Left ventricle myocardium inferior (tissue), 1 donor: Measurements from ENCODE around the gene IGFBP1. TPM values are rescaled to one million over a fixed set of nuclear protein-coding genes. Genes with fewer than 3 reads are reported as not detected.

Experiments
- DNase-seq: peaks from one replicate; pipeline ENCODE4 v3.0.0-alpha.2; 2020
- H3K27ac ChIP-seq: fragments of 200-600 bp; replicated peaks from 2 replicates; pipeline ENCODE4 v1.8.0; 2021
- H3K27me3 ChIP-seq: fragments of 200-600 bp; 2 replicates; pipeline ENCODE4 v1.8.0; 2021; ENCODE audit warnings: low read depth
- H3K36me3 ChIP-seq: fragments of 200-600 bp; 2 replicates; pipeline ENCODE4 v1.8.0; 2021
- H3K4me1 ChIP-seq: fragments of 200-600 bp; 2 replicates; pipeline ENCODE4 v1.8.0; 2021
- H3K4me3 ChIP-seq: fragments of 200-600 bp; 2 replicates; pipeline ENCODE4 v1.8.0; 2021; ENCODE audit warnings: mild to moderate bottlenecking, moderate library complexity
- H3K9me3 ChIP-seq: fragments of 200-600 bp; replicated peaks from 2 replicates; pipeline ENCODE4 v1.8.0; 2021
- CTCF ChIP-seq: fragments of 200-600 bp; IDR thresholded peaks from 2 replicates; pipeline ENCODE4 v1.8.0; 2021; ENCODE audit warnings: antibody characterized with exemption, mild to moderate bottlenecking, borderline replicate concordance
- intact Hi-C: fragments of 100-400 bp; cut with micrococcal nuclease; formaldehyde crosslinking; loops from one replicate; pipeline ENCODE4 v1.11.0; 2022
- total RNA-seq: library from RNA; stranded (reverse); fragmentation: NEBNext Ultra II Directional; extraction: Animal tissue kit (Norgen Biotek cat#: 25700); gene quantifications from one replicate; pipeline ENCODE4 v1.2.1, GENCODE V29; 2021
- donor health status: DM: no; HTN: yes; CAD: no; lungs with severe emphysema.

IGFBP1 gene
- total RNA-seq, 1 donor from 2014 or later = not detected

- intact Hi-C loops = no loop called here
- Histone ChIP-seq H3K27me3 (no peaks in the 10 kb centered on the region), H3K9me3 (peaks cover 15% of the 10 kb centered on the region), H3K4me1 (no peaks in the 10 kb centered on the region), H3K4me3 (no peak overlapping the region), H3K36me3 (peaks cover 21% of the 10 kb centered on the region), H3K27ac (no peak overlapping the region)
- no peak for TF ChIP-seq CTCF
- DNase-seq = no peak
Measured at GRCh38 chr7:45909561-45909960, 21.3 kb downstream of the IGFBP1 start.

- DNase-seq = no peak
- intact Hi-C loops = loop anchor here (10.0 kb wide), 1 partner anchor 1344 kb away; no protein-coding TSS in a partner anchor
- Histone ChIP-seq H3K27me3 (no peaks in the 10 kb centered on the region), H3K9me3 (peaks cover 2% of the 10 kb centered on the region), H3K27ac (no peak overlapping the region), H3K4me3 (no peak overlapping the region), H3K4me1 (no peaks in the 10 kb centered on the region), H3K36me3 (peaks cover 28% of the 10 kb centered on the region)
- no peak for TF ChIP-seq CTCF
Measured at GRCh38 chr7:45910855-45911254, 22.6 kb downstream of the IGFBP1 start.

GRCh38 chr7:45911311-45911710 lies 23.0 kb downstream of the IGFBP1 start:
- intact Hi-C loops = loop anchor here (10.0 kb wide), 1 partner anchor 1343 kb away; no protein-coding TSS in a partner anchor
- no peak for TF ChIP-seq CTCF

DNA sequence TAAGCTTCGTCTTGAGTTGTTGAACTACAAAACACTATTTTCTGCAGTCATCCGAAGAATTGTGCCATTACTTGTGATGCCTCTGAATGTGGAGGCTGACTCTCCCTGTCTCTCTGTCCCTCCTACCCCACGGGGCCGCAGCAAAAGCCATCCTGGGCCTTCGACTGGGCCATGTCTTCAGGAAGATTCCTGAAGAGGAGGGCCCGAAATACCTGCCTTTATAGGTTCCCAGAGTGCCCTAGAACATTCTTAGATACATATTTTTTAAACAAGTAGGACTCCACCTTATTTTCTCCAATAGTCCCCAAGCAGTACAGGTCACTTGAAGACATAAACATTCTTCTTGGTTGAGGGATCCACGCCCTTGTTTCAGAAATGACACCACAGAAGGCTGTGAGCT lies 24.7 kb downstream of the IGFBP1 start:
- H3K27ac ChIP-seq = no peak overlapping the region
- no peak for TF ChIP-seq CTCF
- no peaks in the 10 kb centered on the region for H3K9me3 ChIP-seq
- H3K4me1 ChIP-seq = peaks cover 6% of the 10 kb centered on the region
- DNase-seq = no peak
- no peaks in the 10 kb centered on the region for H3K27me3 ChIP-seq
- intact Hi-C loops = loop anchor here (10.0 kb wide), 1 partner anchor 1342 kb away; no protein-coding TSS in a partner anchor
- H3K4me3 ChIP-seq = no peak overlapping the region
- H3K36me3 ChIP-seq = peaks cover 41% of the 10 kb centered on the region

More at GRCh38 chr7:45911311-45911710, 23.0 kb downstream of the IGFBP1 start:
- Histone ChIP-seq H3K27ac (no peak overlapping the region), H3K36me3 (peaks cover 33% of the 10 kb centered on the region), H3K4me1 (no peaks in the 10 kb centered on the region), H3K9me3 (no peaks in the 10 kb centered on the region), H3K4me3 (no peak overlapping the region), H3K27me3 (no peaks in the 10 kb centered on the region)
- no peak for DNase-seq

DNA sequence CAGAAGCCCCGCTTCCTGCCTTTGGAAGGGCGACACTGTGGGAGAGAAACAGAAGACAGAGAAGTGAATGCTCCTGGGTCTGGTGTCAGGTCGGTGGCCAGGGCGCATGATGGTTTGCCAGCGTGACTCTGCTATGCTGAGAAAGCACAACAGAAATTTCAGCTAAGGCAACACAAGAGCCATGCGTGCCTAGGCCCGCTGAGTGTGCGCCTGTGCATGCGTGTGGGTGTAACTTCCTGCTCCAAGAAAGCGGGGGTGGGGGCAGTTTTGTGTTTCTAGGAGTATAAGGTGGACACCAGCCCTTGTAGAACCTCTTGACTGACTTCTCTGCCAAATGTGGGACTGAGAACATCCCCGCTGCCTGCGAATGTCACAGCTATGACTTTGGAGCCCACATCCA lies 26.6 kb downstream of the IGFBP1 start:
- no peak overlapping the region for H3K27ac ChIP-seq
- peaks cover 25% of the 10 kb centered on the region for H3K4me1 ChIP-seq
- H3K4me3 ChIP-seq = no peak overlapping the region
- DNase-seq = no peak
- no peaks in the 10 kb centered on the region for H3K9me3 ChIP-seq
- no peak for TF ChIP-seq CTCF
- H3K36me3 ChIP-seq = peaks cover 41% of the 10 kb centered on the region
- H3K27me3 ChIP-seq = no peaks in the 10 kb centered on the region
- intact Hi-C loops = loop anchor here (5.0 to 10.0 kb wide), 2 partner anchors 1267 to 1340 kb away; no protein-coding TSS in a partner anchor
